H9 (cell line): ENCODE data around the gene WFDC5. TPM values are rescaled to one million over a fixed set of nuclear protein-coding genes. Genes with fewer than 3 reads are reported as not detected.

Experiments used
- DNase-seq: peaks from one replicate; pipeline ENCODE4 v3.0.0-alpha.2; 2017
- H2AFZ ChIP-seq: one replicate; pipeline ENCODE4 v1.6.1; 2013; ENCODE audit warnings: mild to moderate bottlenecking, low read length, control low read depth, moderate library complexity
- H2AK5ac ChIP-seq: 2 replicates; pipeline ENCODE4 v1.6.1; 2013; ENCODE audit warnings: low read length, control low read depth, mixed read lengths; ENCODE audit not compliant: insufficient read length
- H2BK120ac ChIP-seq: one replicate; pipeline ENCODE4 v1.6.1; 2013; ENCODE audit warnings: low read depth, mild to moderate bottlenecking, low read length, control low read depth, inconsistent platforms; ENCODE audit not compliant: poor library complexity, severe bottlenecking
- H2BK12ac ChIP-seq: 2 replicates; pipeline ENCODE4 v1.6.1; 2013; ENCODE audit warnings: low read length, control low read depth, mixed read lengths, low read depth; ENCODE audit not compliant: insufficient read length
- H2BK15ac ChIP-seq: 2 replicates; pipeline ENCODE4 v1.6.1; 2013; ENCODE audit warnings: low read depth, low read length, control low read depth
- H2BK20ac ChIP-seq: one replicate; pipeline ENCODE4 v1.6.1; 2013; ENCODE audit warnings: low read depth, mild to moderate bottlenecking, low read length, control low read depth, inconsistent platforms; ENCODE audit not compliant: poor library complexity, severe bottlenecking
- H2BK5ac ChIP-seq: 2 replicates; pipeline ENCODE4 v1.6.1; 2013; ENCODE audit warnings: low read length, control low read depth, mixed read lengths; ENCODE audit not compliant: insufficient read length
- H3K14ac ChIP-seq: 2 replicates; pipeline ENCODE4 v1.6.1; 2013; ENCODE audit warnings: low read length, control low read depth; ENCODE audit not compliant: insufficient read depth
- H3K18ac ChIP-seq: 2 replicates; pipeline ENCODE4 v1.6.1; 2013; ENCODE audit warnings: low read depth, mild to moderate bottlenecking, mixed read lengths, low read length, control low read depth; ENCODE audit not compliant: insufficient read length
- H3K23ac ChIP-seq: 2 replicates; pipeline ENCODE4 v1.6.1; 2013; ENCODE audit warnings: low read length, control low read depth, mixed read lengths, low read depth; ENCODE audit not compliant: insufficient read length
- H3K23me2 ChIP-seq: 2 replicates; pipeline ENCODE4 v1.6.1; 2013; ENCODE audit warnings: low read depth, mild to moderate bottlenecking, mixed read lengths, low read length, control low read depth; ENCODE audit not compliant: insufficient read length, poor library complexity, severe bottlenecking
- H3K27ac ChIP-seq: 2 replicates; pipeline ENCODE4 v1.5.1; 2013; ENCODE audit warnings: low read length, control low read depth, mixed read lengths, low read depth; ENCODE audit not compliant: insufficient read length
- H3K27me3 ChIP-seq: 2 replicates; pipeline ENCODE4 v1.6.1; 2013; ENCODE audit warnings: low read length, control low read depth, inconsistent platforms; ENCODE audit not compliant: insufficient read depth
- H3K4ac ChIP-seq: 2 replicates; pipeline ENCODE4 v1.6.1; 2013; ENCODE audit warnings: low read depth, mild to moderate bottlenecking, control low read depth, inconsistent platforms, low read length, moderate library complexity
- H3K4me1 ChIP-seq: 2 replicates; pipeline ENCODE4 v1.6.1; 2013; ENCODE audit warnings: low read length, control low read depth, inconsistent platforms; ENCODE audit not compliant: insufficient read depth
- H3K4me2 ChIP-seq: 2 replicates; pipeline ENCODE4 v1.6.1; 2013; ENCODE audit warnings: low read length, control low read depth, mixed read lengths; ENCODE audit not compliant: insufficient read length, insufficient read depth
- H3K56ac ChIP-seq: 2 replicates; pipeline ENCODE4 v1.6.1; 2013; ENCODE audit warnings: low read depth, mild to moderate bottlenecking, mixed read lengths, low read length, control low read depth; ENCODE audit not compliant: insufficient read length
- H3K79me1 ChIP-seq: 2 replicates; pipeline ENCODE4 v1.6.1; 2013; ENCODE audit warnings: low read depth, mild to moderate bottlenecking, moderate library complexity, low read length, control low read depth, inconsistent platforms; ENCODE audit not compliant: insufficient read depth, poor library complexity, severe bottlenecking
- H3K79me2 ChIP-seq: 2 replicates; pipeline ENCODE4 v1.6.1; 2013; ENCODE audit warnings: low read length, control low read depth, inconsistent platforms; ENCODE audit not compliant: insufficient read depth
- H3K9ac ChIP-seq: 2 replicates; pipeline ENCODE4 v1.6.1; 2013; ENCODE audit warnings: low read length, control low read depth, mixed read lengths; ENCODE audit not compliant: insufficient read length; ENCODE audit errors: extremely low read depth
- H3K9me3 ChIP-seq: one replicate; pipeline ENCODE4 v1.6.1; 2013; ENCODE audit warnings: low read depth, low read length, inconsistent platforms; ENCODE audit not compliant: control insufficient read depth
- H3T11ph ChIP-seq: one replicate; pipeline ENCODE4 v1.6.1; 2013; ENCODE audit warnings: mild to moderate bottlenecking, low read length, control low read depth, inconsistent platforms
- H4K20me1 ChIP-seq: one replicate; pipeline ENCODE4 v1.6.1; 2013; ENCODE audit not compliant: control insufficient read depth, insufficient read length, insufficient read depth
- H4K5ac ChIP-seq: 2 replicates; pipeline ENCODE4 v1.6.1; 2013; ENCODE audit warnings: low read depth, mild to moderate bottlenecking, mixed read lengths, low read length, control low read depth; ENCODE audit not compliant: insufficient read length
- H4K8ac ChIP-seq: replicated peaks from 2 replicates; pipeline ENCODE4 v1.6.1; 2013; ENCODE audit warnings: low read length, control low read depth, mixed read lengths, low read depth; ENCODE audit not compliant: insufficient read length
- H4K91ac ChIP-seq: 2 replicates; pipeline ENCODE4 v1.6.1; 2013; ENCODE audit warnings: low read depth, mild to moderate bottlenecking, moderate library complexity, mixed read lengths, low read length, control low read depth; ENCODE audit not compliant: insufficient read length
- H3K27ac Mint-ChIP-seq, 3 experiments: 2 replicates in 2 of 3; 3 replicates in 1 of 3; pipeline ENCODE4 v1.8.0; 2020 to 2021; ENCODE audit warnings: mixed read lengths in 3 of 3, mild to moderate bottlenecking in 1 of 3, moderate library complexity in 1 of 3
- H3K27me3 Mint-ChIP-seq: 2 replicates; pipeline ENCODE4 v1.8.0; 2021; ENCODE audit warnings: low read depth, mild to moderate bottlenecking, moderate library complexity, mixed read lengths
- H3K36me3 Mint-ChIP-seq, 3 experiments: 2 replicates in 2 of 3; 3 replicates in 1 of 3; pipeline ENCODE4 v1.8.0; 2020 to 2021; ENCODE audit warnings: low read depth in 3 of 3, mixed read lengths in 3 of 3; ENCODE audit not compliant: insufficient read depth in 1 of 3
- H3K4me1 Mint-ChIP-seq, 2 experiments: 2 replicates each; pipeline ENCODE4 v1.8.0; 2020; ENCODE audit warnings: mixed read lengths in 2 of 2
- H3K4me3 Mint-ChIP-seq, 2 experiments: 2 replicates in 1 of 2; 3 replicates in 1 of 2; pipeline ENCODE4 v1.8.0; 2020 to 2021; ENCODE audit warnings: mild to moderate bottlenecking in 2 of 2, mixed read lengths in 2 of 2, moderate library complexity in 1 of 2
- H3K9me3 Mint-ChIP-seq, 2 experiments: 2 replicates in 1 of 2; 3 replicates in 1 of 2; pipeline ENCODE4 v1.8.0; 2020; ENCODE audit warnings: mild to moderate bottlenecking in 2 of 2, mixed read lengths in 2 of 2, moderate library complexity in 1 of 2
- CTCF ChIP-seq: fragments of 200-600 bp; sonication (generic); conservative IDR thresholded peaks from 3 replicates; pipeline ENCODE4 v1.8.0; 2021; ENCODE audit warnings: antibody characterized with exemption, mild to moderate bottlenecking
- WGBS: extraction: QIAGEN DNeasy Blood & Tissue Kit; methylation state at CpG from one replicate; pipeline ENCODE4 v1.1.7; 2013; ENCODE audit warnings: missing lambda C conversion rate, low lambda C conversion rate, mixed read lengths; ENCODE audit not compliant: insufficient read length; ENCODE audit errors: extremely low coverage; 5-methylcytosine and 5-hydroxymethylcytosine counted together
- total RNA-seq: library from RNA; stranded (reverse); gene quantifications from 2 replicates; pipeline ENCODE4 v1.2.1, GENCODE V29; 2021

Gene WFDC5
- total RNA-seq, 1 experiment from 2014 or later, result not detected

DNA sequence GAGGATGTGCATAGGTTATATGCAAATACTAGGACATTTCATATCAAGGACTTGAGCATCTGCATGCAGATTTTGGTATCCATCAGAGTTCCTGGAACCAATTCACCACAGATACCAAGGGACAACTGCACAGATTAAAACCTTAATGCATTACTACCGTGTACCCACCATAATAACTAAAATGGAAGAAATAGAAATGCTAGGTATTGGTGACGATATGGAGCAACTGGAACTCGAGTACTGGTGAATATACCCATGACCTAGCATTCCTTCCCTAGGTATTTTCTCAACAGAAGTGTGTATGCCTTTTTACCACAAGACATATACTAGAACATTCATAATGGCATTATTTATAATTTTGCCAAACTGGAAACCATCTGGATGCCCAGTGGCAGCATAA is 32.5 kb downstream of the WFDC5 start:
- WGBS, result no CpG with 5 or more reads among the region's 3 CpGs
- Histone ChIP-seq H3K23ac (no peak overlapping the region), H4K8ac (no peak overlapping the region), H3K56ac (no peak overlapping the region), H2BK12ac (no peak overlapping the region), H3K79me2 (no peaks in the 10 kb centered on the region), H3T11ph (no peak overlapping the region), H3K18ac (no peak overlapping the region), H4K20me1 (no peaks in the 10 kb centered on the region), H3K79me1 (no peaks in the 10 kb centered on the region), H3K4me2 (no peak overlapping the region), H3K27ac (no peak overlapping the region), H3K9ac (no peak overlapping the region), H2BK15ac (no peak overlapping the region), H2BK120ac (no peak overlapping the region), H2AFZ (no peak overlapping the region), H3K9me3 (peaks cover 6% of the 10 kb centered on the region), H2AK5ac (no peak overlapping the region), H3K4ac (no peak overlapping the region), H4K5ac (no peak overlapping the region), H3K23me2 (no peaks in the 10 kb centered on the region), H4K91ac (no peak overlapping the region), H3K27me3 (no peaks in the 10 kb centered on the region), H3K14ac (no peak overlapping the region), H2BK20ac (no peak overlapping the region), H2BK5ac (no peak overlapping the region), H3K4me1 (no peaks in the 10 kb centered on the region)
- no peak for TF ChIP-seq CTCF
- Mint-ChIP-seq H3K4me1 (peaks cover 0 to 1% of the 10 kb centered on the region in 2 experiments; a peak in 1 of 4 replicates), H3K4me3 (no peak overlapping the region), H3K27me3 (no peaks in the 10 kb centered on the region), H3K9me3 (peaks cover 5 to 10% of the 10 kb centered on the region in 2 experiments; a peak in 4 of 5 replicates), H3K27ac (no peak overlapping the region), H3K36me3 (peaks cover 20 to 48% (median 30%) of the 10 kb centered on the region in 3 experiments)
- DNase-seq, result no peak
